Activated T-helper 9 cell treated with anti-CD3 and anti-CD28 coated beads, Interleukin-2, amount 50 U/mL, for 16 hours (primary cell): ENCODE data around the gene ARVCF.
"Not testable (repeated sequence)": the region's sequence is repeated elsewhere in the genome, so short reads cannot be mapped to it uniquely, and the experiment has no call there.

Source experiments
- DNase-seq: peaks from one replicate; pipeline ENCODE4 v3.0.0-alpha.2; 2020; ENCODE audit warnings: low read depth

The ARVCF gene

GRCh38 chr22:19936513-19936912 lies 80.1 kb downstream of the ARVCF start:
- no peak for DNase-seq

DNA sequence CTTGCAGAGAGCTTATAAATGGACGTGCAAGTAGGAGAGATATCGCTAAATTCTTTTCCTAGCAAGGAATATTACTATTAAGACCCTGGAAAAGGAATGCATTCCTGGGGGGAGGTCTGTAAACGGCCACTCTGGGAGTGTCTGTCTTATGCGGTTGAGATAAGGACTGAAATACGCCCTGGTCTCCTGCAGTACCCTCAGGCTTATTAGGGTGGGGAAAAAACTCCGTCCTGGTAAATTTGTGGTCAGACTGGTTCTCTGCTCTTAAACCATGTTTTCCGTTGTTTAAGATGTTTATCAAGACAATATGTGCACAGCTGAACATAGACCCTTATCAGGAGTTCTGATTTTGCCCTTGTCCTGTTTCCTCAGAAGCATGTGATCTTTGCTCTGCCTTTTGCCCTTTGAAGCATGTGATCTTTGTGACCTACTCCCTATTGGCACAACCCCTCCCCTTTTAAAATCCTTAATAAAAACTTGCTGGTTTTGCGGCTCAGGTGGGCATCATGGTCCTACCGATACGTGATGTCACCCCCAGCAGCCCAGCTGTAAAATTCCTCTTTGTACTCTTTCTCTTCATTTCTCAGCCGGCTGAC lies 81.4 kb downstream of the ARVCF start:
- DNase-seq, result not testable (repeated sequence)

- no peak for DNase-seq
Observed at GRCh38 chr22:19933341-19934241, 83.0 kb downstream of the ARVCF start.

DNA sequence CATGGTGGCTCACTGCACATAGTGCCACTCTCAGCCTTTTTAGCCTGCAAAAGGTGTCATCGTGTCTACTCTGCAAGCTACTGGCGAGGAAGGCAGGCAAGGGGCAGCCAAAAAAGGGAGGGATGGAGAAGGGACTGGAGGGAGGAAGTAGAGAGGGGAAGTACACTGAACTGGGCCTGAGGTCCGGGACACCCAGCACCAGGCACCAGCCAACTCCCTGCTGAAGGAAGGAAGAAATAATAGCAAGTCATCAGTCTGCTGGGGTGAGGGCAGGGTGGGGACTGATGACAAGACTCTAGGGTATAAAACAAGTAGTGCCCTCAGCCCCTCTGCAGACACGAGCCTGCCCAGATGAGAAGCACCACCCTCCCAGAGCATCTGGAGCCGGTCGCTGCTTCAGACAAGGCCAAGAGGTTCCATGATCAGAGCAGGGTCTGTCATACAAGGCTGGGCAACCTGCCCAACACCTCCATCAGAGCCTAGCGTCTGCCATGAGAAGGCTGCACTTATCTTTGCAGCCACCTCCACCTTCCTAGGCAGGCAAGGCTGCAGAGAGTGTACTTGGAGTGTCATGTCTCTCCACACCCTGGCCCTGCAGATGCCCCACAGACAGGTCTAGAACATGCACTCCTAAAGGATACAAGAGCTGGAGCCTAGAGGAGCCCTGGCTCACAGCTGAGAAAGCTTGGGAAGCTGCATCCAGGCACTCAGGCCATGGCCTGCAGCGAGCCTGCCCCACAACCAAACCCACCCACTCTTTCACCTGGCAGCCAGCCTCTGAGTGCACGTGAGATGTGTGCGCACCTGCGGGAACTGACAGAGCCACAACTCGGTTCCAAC lies 84.0 kb downstream of the ARVCF start:
- DNase-seq, result no peak

DNA sequence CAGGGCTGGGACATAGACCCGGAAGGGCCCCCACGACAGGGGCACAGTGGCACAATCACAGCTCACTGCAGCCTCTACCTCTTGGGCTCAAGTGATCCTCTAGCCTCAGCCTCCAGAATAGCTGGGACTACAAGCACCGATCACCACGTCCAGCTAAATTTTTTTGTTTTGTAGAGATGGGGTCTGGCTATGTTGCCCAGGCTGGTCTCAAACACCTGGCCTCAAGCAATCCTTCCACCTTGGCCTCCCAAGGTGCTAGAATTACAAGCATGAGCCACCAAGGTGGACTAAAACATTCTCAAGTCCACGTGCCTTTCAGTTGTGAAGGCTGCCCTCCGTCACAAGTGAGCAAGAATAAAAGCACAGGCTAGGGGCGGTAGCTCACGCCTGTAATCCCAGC lies 85.1 kb downstream of the ARVCF start:
- DNase-seq, result no peak

- DNase-seq, result no peak
Observed at GRCh38 chr22:19930551-19931486, 85.8 kb downstream of the ARVCF start.

GRCh38 chr22:19929586-19930550 lies 86.8 kb downstream of the ARVCF start:
- no peak for DNase-seq

DNA sequence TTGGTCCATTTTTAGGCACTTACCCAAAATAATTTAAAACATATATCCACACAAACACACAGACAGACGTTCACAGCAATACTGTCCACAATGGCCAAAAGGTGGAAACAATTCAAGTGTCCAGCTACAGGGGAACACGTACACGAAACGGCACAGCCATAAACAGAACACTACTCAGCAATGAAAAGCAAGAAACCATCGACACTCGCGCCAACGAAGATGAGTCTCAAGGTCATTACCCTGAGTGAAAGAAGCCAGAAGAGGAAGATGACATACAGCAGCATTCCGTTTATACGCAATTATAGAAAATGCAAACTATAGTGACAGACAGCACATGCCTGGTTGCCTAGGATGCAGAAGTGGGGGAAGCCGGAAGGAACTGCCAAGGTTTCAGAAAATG lies 88.4 kb downstream of the ARVCF start:
- no peak for DNase-seq

- no peak for DNase-seq
Observed at GRCh38 chr22:19927696-19928095, 88.9 kb downstream of the ARVCF start.

DNA sequence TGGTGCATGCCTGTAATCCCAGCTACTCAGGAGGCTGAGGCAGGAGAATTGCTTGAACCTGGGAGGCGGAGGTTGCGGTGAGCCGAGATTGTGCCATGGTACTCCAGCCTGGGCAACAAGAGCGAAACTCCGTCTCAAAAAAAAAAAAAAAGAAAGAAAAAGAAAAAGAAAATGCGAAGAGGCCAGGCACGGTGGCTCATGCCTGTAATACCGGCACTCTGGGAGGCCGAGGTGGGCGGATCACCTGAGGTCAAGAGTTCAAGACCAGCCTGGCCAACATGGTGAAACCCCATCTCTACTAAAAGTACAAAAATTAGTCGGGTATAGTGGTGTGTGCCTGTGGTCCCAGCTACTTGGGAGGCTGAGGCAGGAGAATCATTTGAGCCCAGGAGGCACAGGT lies 90.6 kb downstream of the ARVCF start:
- DNase-seq, result not testable (repeated sequence)

- DNase-seq, result no peak
Observed at GRCh38 chr22:19923914-19924513, 92.6 kb downstream of the ARVCF start.

DNA sequence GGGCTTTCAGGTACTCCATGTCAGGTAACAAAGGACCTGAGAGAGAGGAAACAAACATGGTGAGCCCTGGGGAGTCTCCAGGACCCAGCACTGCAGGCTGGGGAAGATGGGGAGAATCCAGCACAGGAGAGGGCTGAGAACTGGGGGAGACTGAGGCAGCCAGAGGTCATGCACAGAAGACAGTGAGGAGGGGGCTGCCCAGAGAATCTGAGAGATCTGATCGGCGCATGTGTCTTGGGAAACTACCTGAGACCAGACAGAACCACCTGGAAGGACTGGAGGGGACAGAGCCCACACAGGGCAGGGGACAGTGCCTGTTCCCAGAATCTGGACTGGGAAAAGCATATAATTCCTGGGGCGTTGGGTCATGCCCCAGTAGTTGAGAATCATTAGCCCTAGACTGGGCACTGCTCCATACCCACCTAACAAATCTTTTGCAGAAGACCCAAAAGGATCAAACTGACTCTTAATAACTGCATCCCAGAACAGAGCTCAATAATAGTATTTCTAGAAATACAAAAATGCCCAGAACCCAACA lies 95.0 kb downstream of the ARVCF start:
- DNase-seq, result no peak
